ENCODE measurements around the gene BPIFB2. TPM values are rescaled to one million over a fixed set of nuclear protein-coding genes. Genes with fewer than 3 reads are reported as not detected.

BPIFB2 gene
- polyA plus RNA-seq, 1 donor from 2014 or later = not detected

GRCh38 chr20:33071198-33071597 is 63.7 kb downstream of the BPIFB2 start:
- H3K27ac ChIP-seq (ENCODE audit: low read length) = no peak overlapping the region
- no peak overlapping the region for H3K9ac ChIP-seq (ENCODE audit: low read length)
- no peaks in the 10 kb centered on the region for H3K9me3 ChIP-seq (ENCODE audit: low read length)
- no peaks in the 10 kb centered on the region for H3K9me2 ChIP-seq (ENCODE audit: insufficient read depth, low read length)
- H3K36me3 ChIP-seq (ENCODE audit: insufficient read depth, low read length) = no peaks in the 10 kb centered on the region
- H3F3A ChIP-seq (ENCODE audit: insufficient read depth, low read length, poor library complexity, severe bottlenecking) = no peaks in the 10 kb centered on the region
- no peak overlapping the region for H3K4me2 ChIP-seq (ENCODE audit: low read length)
- H4K20me1 ChIP-seq (ENCODE audit: insufficient read depth) = no peaks in the 10 kb centered on the region
- H3K4me3 ChIP-seq (ENCODE audit: low read length) = no peak overlapping the region
- no peaks in the 10 kb centered on the region for H3K27me3 ChIP-seq (ENCODE audit: insufficient read depth, low read depth, low read length)
- no peak overlapping the region for H2AFZ ChIP-seq (ENCODE audit: low read depth, low read length)
- H3K79me2 ChIP-seq (replicated peaks; ENCODE audit: insufficient read depth, low read length) = no peaks in the 10 kb centered on the region
- TF ChIP-seq REST (IDR thresholded peaks at IDR 0.05; ENCODE audit: borderline replicate concordance) = no peak
- TF ChIP-seq POLR2AphosphoS5 (IDR thresholded peaks at IDR 0.05) = no peak
- TF ChIP-seq MXI1 (conservative IDR thresholded peaks at IDR 0.05; ENCODE audit: poor library complexity, severe bottlenecking) = no peak
- TF ChIP-seq TAF1 (IDR thresholded peaks at IDR 0.05; ENCODE audit: low read depth) = no peak
- no peak for TF ChIP-seq EP300 (conservative IDR thresholded peaks at IDR 0.05; ENCODE audit: poor library complexity, severe bottlenecking)
- TF ChIP-seq RAD21 (conservative IDR thresholded peaks at IDR 0.05) = no peak
- no peak for TF ChIP-seq SMC3 (conservative IDR thresholded peaks at IDR 0.05; ENCODE audit: poor library complexity)
- TF ChIP-seq EZH2 (IDR thresholded peaks at IDR 0.05; ENCODE audit: borderline replicate concordance, insufficient read depth, low read length, poor library complexity, severe bottlenecking) = no peak
- TF ChIP-seq CTCF (IDR thresholded peaks at IDR 0.05; ENCODE audit: poor library complexity, severe bottlenecking) = no peak

- Histone ChIP-seq H3K27ac (ENCODE audit: low read length) (no peak overlapping the region), H4K20me1 (ENCODE audit: insufficient read depth) (no peaks in the 10 kb centered on the region), H3K9ac (ENCODE audit: low read length) (no peak overlapping the region), H3F3A (ENCODE audit: insufficient read depth, low read length, poor library complexity, severe bottlenecking) (no peaks in the 10 kb centered on the region), H3K36me3 (ENCODE audit: insufficient read depth, low read length) (no peaks in the 10 kb centered on the region), H3K9me2 (ENCODE audit: insufficient read depth, low read length) (no peaks in the 10 kb centered on the region), H2AFZ (ENCODE audit: low read depth, low read length) (no peak overlapping the region), H3K79me2 (replicated peaks; ENCODE audit: insufficient read depth, low read length) (no peaks in the 10 kb centered on the region), H3K9me3 (ENCODE audit: low read length) (no peaks in the 10 kb centered on the region), H3K4me2 (ENCODE audit: low read length) (no peak overlapping the region), H3K4me3 (ENCODE audit: low read length) (no peak overlapping the region), H3K27me3 (ENCODE audit: insufficient read depth, low read depth, low read length) (no peaks in the 10 kb centered on the region)
- TF ChIP-seq SMC3 (conservative IDR thresholded peaks at IDR 0.05; ENCODE audit: poor library complexity) = no peak
- no peak for TF ChIP-seq POLR2AphosphoS5 (IDR thresholded peaks at IDR 0.05)
- no peak for TF ChIP-seq MXI1 (conservative IDR thresholded peaks at IDR 0.05; ENCODE audit: poor library complexity, severe bottlenecking)
- TF ChIP-seq TAF1 (IDR thresholded peaks at IDR 0.05; ENCODE audit: low read depth) = no peak
- TF ChIP-seq RAD21 (conservative IDR thresholded peaks at IDR 0.05) = no peak
- no peak for TF ChIP-seq CTCF (IDR thresholded peaks at IDR 0.05; ENCODE audit: poor library complexity, severe bottlenecking)
These were observed 64.9 kb downstream of the BPIFB2 start for GRCh38 chr20:33072362-33072761.

Measured in neural cell (in vitro differentiated cells).